22Rv1 (cell line): ENCODE measurements around the gene DIP2A.

Experiments
- ZFX ChIP-seq: fragments of 450-650 bp; IDR thresholded peaks from 2 replicates; pipeline ENCODE4 v1.6.1; 2017; ENCODE audit warnings: antibody characterized with exemption, borderline replicate concordance
- TF ChIP-seq, protein P1 (sequence below): fragments of 450-650 bp; IDR thresholded peaks from 2 replicates; pipeline ENCODE4 v1.5.1; 2017; ENCODE audit warnings: mild to moderate bottlenecking

- TF ChIP-seq, protein P1, sequence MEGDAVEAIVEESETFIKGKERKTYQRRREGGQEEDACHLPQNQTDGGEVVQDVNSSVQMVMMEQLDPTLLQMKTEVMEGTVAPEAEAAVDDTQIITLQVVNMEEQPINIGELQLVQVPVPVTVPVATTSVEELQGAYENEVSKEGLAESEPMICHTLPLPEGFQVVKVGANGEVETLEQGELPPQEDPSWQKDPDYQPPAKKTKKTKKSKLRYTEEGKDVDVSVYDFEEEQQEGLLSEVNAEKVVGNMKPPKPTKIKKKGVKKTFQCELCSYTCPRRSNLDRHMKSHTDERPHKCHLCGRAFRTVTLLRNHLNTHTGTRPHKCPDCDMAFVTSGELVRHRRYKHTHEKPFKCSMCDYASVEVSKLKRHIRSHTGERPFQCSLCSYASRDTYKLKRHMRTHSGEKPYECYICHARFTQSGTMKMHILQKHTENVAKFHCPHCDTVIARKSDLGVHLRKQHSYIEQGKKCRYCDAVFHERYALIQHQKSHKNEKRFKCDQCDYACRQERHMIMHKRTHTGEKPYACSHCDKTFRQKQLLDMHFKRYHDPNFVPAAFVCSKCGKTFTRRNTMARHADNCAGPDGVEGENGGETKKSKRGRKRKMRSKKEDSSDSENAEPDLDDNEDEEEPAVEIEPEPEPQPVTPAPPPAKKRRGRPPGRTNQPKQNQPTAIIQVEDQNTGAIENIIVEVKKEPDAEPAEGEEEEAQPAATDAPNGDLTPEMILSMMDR, result no peak
- no peak for TF ChIP-seq ZFX
These were observed 109.9 kb downstream of the DIP2A start for GRCh38 chr21:46568562-46568961.
